K562 (cell line): Measurements from ENCODE around the gene CABP2. TPM values are rescaled to one million over a fixed set of nuclear protein-coding genes. Genes with fewer than 3 reads are reported as not detected.
A peak's percentile ranks its signal among the peaks of the same experiment; 100 is the strongest.

Source experiments
- HINFP ChIP-seq: fragments of 450-650 bp; conservative IDR thresholded peaks from 2 replicates; pipeline ENCODE4 v1.6.1; 2016; ENCODE audit warnings: missing genetic modification characterization, low read depth, mild to moderate bottlenecking, control low read depth, missing compliant biosample characterization
- ILF3 ChIP-seq: fragments of 450-650 bp; IDR thresholded peaks from 2 replicates; pipeline ENCODE4 v1.6.1; 2018; ENCODE audit warnings: antibody characterized with exemption, mild to moderate bottlenecking, moderate library complexity, borderline replicate concordance
- RREB1 ChIP-seq: fragments of 250-450 bp; sonication (Bioruptor Pico); IDR thresholded peaks from 2 replicates; pipeline ENCODE4 v1.4.0; 2020
- SMARCE1 ChIP-seq: fragments of 450-650 bp; IDR thresholded peaks from 2 replicates; pipeline ENCODE4 v1.7.1; 2016; ENCODE audit warnings: mild to moderate bottlenecking
- polyA plus RNA-seq, 8 experiments: library from polyadenylated mRNA; depleted of rRNA in 4 of 8; stranded (reverse) in 5 of 8; unstranded in 3 of 8; fragments of >200 nt; fragmentation: Nextera tagmentation in 2 of 8; fragmentation: Illumina TruSeq in 1 of 8; extraction: Ambion mirVana in 2 of 8; extraction: Trizol in 1 of 8; gene quantifications; 2 replicates each; pipeline versions ENCODE4 v1.2.1 to v1.2.3, GENCODE V29; 2011 to 2014; ENCODE audit warnings: inconsistent platforms in 1 of 8, missing spikeins in 1 of 8
- total RNA-seq, 7 experiments: library from RNA; depleted of rRNA in 6 of 7; stranded (reverse); fragments of >200 nt in 6 of 7; fragmentation: Illumina TruSeq in 2 of 7; extraction: Trizol in 2 of 7; gene quantifications; 2 replicates each; pipeline versions ENCODE4 v1.2.1 to v1.2.3, GENCODE V29; 2011 to 2021; ENCODE audit warnings: low replicate concordance in 1 of 7

Gene CABP2
- total and polyA plus RNA-seq, 9 of the 15 experiments (the other 6 are each of a cell fraction or from before 2014, with no cell fraction given), result not detected

GRCh38 chr11:67507864-67508485 lies 15.3 kb downstream of the CABP2 start, which contains the start of gene CDK2AP2 (continued):
- TF ChIP-seq RREB1 (CRISPR knock-in tag), result peak; percentile 84; the same call in 1 of the 2 replicates
- no peak for TF ChIP-seq SMARCE1
- TF ChIP-seq ILF3, result no peak
- TF ChIP-seq HINFP (tag), result peak; percentile 74; the same call in 1 of the 2 replicates
